ENCODE measurements around the gene PKP4. TPM values are rescaled to one million over a fixed set of nuclear protein-coding genes. Genes with fewer than 3 reads are reported as not detected.

The PKP4 gene
- total and polyA plus RNA-seq, 2 experiments from 2014 or later = 35.7 to 92.3 TPM

DNA sequence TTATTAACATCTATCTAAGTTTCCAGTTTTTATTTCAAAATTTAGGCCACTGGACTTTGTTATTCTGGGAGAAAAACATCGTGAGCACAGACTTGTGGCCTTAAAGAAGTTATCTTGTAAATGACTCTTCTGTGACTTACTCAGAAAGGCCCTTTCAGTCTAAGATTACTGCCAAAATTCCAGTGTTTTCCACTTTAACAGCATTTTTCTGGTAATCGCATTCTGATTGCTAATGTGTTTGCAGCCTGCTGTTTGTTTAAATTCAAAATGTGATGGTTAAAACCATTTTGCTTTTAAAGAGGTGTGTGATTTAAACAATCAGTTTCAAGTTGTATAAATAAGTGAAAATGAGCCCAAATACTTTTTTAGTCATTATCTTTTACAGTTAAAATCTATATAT is 201.6 kb downstream of the PKP4 start:
- H3K79me2 ChIP-seq (replicated peaks; ENCODE audit: insufficient read depth) = no peaks in the 10 kb centered on the region
- H3K9me3 Mint-ChIP-seq = no peaks in the 10 kb centered on the region
- no peak for TF ChIP-seq NANOG (IDR thresholded peaks at IDR 0.05; ENCODE audit: borderline replicate concordance)
- no peak for TF ChIP-seq ZNF331 (CRISPR knock-in tag; IDR thresholded peaks at IDR 0.05; ENCODE audit: low read depth)
- no peak overlapping the region for H3K4me2 ChIP-seq
- H2AFZ ChIP-seq = no peak overlapping the region
- H3K4me3 Mint-ChIP-seq = no peak overlapping the region
- H3K4me1 Mint-ChIP-seq = no peaks in the 10 kb centered on the region
- DNase-seq (ENCODE audit: low spot score) = no peak
- no peak for ATAC-seq
- H3K36me3 ChIP-seq (ENCODE audit: insufficient read depth) = no peaks in the 10 kb centered on the region
- no peaks in the 10 kb centered on the region for H3K4me1 ChIP-seq (ENCODE audit: insufficient read depth)
- no peaks in the 10 kb centered on the region for H3F3A ChIP-seq (replicated peaks; ENCODE audit: low read depth)
- H3K4me3 ChIP-seq = no peak overlapping the region
- H3K9me2 ChIP-seq (ENCODE audit: insufficient read depth) = no peaks in the 10 kb centered on the region
- H3K27ac ChIP-seq (ENCODE audit: low read depth) = no peak overlapping the region
- no peaks in the 10 kb centered on the region for H3K27me3 ChIP-seq (ENCODE audit: insufficient read depth)
- no peak overlapping the region for H3K27ac Mint-ChIP-seq
- H3K36me3 Mint-ChIP-seq (ENCODE audit: low read depth) = peaks cover 21% of the 10 kb centered on the region
- H4K20me1 ChIP-seq (replicated peaks; ENCODE audit: insufficient read depth) = 0 out of 2 replicates have a peak, but pooled peaks cover 2% of the 10 kb centered on the region
- H3K27me3 Mint-ChIP-seq (ENCODE audit: insufficient read depth, low read depth, poor library complexity) = peaks cover 1% of the 10 kb centered on the region

DNA sequence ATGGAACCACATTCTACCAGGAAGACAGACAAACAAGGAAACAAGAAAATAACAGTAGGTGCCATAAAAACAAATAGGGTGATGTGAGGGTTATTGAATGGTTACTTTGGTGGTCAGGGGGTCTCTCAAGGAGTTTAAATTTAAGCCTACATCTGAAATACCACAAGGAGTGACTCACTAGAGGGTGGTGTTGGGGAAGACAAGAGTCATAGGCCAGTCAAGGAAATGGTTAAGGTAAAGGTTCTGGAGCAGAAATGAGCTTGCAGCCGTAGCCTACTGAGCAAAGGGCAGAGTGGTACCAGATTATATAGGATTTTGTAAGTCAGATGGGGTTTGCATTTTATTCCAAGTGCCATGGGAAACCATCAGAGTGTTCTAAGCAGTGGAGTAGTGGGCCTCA is 202.7 kb downstream of the PKP4 start:
- no peak overlapping the region for H3K4me3 Mint-ChIP-seq
- Histone ChIP-seq H3K4me3 (no peak overlapping the region), H3K36me3 (ENCODE audit: insufficient read depth) (no peaks in the 10 kb centered on the region), H4K20me1 (replicated peaks; ENCODE audit: insufficient read depth) (0 out of 2 replicates have a peak, but pooled peaks cover 2% of the 10 kb centered on the region), H3K27me3 (ENCODE audit: insufficient read depth) (no peaks in the 10 kb centered on the region), H2AFZ (no peak overlapping the region), H3K4me1 (ENCODE audit: insufficient read depth) (no peaks in the 10 kb centered on the region), H3F3A (replicated peaks; ENCODE audit: low read depth) (no peaks in the 10 kb centered on the region), H3K27ac (ENCODE audit: low read depth) (no peak overlapping the region), H3K9me2 (ENCODE audit: insufficient read depth) (no peaks in the 10 kb centered on the region), H3K79me2 (replicated peaks; ENCODE audit: insufficient read depth) (no peaks in the 10 kb centered on the region), H3K4me2 (no peak overlapping the region)
- H3K27me3 Mint-ChIP-seq (ENCODE audit: insufficient read depth, low read depth, poor library complexity) = peaks cover 1% of the 10 kb centered on the region
- no peak for ATAC-seq
- H3K9me3 Mint-ChIP-seq = no peaks in the 10 kb centered on the region
- DNase-seq (ENCODE audit: low spot score) = no peak
- peaks cover 21% of the 10 kb centered on the region for H3K36me3 Mint-ChIP-seq (ENCODE audit: low read depth)
- H3K27ac Mint-ChIP-seq = no peak overlapping the region
- no peaks in the 10 kb centered on the region for H3K4me1 Mint-ChIP-seq
- TF ChIP-seq STAT1 (IDR thresholded peaks at IDR 0.05; ENCODE audit: unreplicated experiment) (no peak), NANOG (IDR thresholded peaks at IDR 0.05; ENCODE audit: borderline replicate concordance) (no peak), POLR2AphosphoS5 (IDR thresholded peaks at IDR 0.05; ENCODE audit: low read depth) (no peak), EZH2phosphoT487 (IDR thresholded peaks at IDR 0.05; ENCODE audit: unreplicated experiment) (no peak), CREB1 (CRISPR knock-in tag; IDR thresholded peaks at IDR 0.05; ENCODE audit: low read depth) (no peak), JUNB (IDR thresholded peaks at IDR 0.05; ENCODE audit: unreplicated experiment) (no peak), ZNF114 (CRISPR knock-in tag; IDR thresholded peaks at IDR 0.05) (no peak), EZH2 (IDR thresholded peaks at IDR 0.05; ENCODE audit: low read depth, unreplicated experiment) (no peak)
- TF ChIP-seq, protein P1, sequence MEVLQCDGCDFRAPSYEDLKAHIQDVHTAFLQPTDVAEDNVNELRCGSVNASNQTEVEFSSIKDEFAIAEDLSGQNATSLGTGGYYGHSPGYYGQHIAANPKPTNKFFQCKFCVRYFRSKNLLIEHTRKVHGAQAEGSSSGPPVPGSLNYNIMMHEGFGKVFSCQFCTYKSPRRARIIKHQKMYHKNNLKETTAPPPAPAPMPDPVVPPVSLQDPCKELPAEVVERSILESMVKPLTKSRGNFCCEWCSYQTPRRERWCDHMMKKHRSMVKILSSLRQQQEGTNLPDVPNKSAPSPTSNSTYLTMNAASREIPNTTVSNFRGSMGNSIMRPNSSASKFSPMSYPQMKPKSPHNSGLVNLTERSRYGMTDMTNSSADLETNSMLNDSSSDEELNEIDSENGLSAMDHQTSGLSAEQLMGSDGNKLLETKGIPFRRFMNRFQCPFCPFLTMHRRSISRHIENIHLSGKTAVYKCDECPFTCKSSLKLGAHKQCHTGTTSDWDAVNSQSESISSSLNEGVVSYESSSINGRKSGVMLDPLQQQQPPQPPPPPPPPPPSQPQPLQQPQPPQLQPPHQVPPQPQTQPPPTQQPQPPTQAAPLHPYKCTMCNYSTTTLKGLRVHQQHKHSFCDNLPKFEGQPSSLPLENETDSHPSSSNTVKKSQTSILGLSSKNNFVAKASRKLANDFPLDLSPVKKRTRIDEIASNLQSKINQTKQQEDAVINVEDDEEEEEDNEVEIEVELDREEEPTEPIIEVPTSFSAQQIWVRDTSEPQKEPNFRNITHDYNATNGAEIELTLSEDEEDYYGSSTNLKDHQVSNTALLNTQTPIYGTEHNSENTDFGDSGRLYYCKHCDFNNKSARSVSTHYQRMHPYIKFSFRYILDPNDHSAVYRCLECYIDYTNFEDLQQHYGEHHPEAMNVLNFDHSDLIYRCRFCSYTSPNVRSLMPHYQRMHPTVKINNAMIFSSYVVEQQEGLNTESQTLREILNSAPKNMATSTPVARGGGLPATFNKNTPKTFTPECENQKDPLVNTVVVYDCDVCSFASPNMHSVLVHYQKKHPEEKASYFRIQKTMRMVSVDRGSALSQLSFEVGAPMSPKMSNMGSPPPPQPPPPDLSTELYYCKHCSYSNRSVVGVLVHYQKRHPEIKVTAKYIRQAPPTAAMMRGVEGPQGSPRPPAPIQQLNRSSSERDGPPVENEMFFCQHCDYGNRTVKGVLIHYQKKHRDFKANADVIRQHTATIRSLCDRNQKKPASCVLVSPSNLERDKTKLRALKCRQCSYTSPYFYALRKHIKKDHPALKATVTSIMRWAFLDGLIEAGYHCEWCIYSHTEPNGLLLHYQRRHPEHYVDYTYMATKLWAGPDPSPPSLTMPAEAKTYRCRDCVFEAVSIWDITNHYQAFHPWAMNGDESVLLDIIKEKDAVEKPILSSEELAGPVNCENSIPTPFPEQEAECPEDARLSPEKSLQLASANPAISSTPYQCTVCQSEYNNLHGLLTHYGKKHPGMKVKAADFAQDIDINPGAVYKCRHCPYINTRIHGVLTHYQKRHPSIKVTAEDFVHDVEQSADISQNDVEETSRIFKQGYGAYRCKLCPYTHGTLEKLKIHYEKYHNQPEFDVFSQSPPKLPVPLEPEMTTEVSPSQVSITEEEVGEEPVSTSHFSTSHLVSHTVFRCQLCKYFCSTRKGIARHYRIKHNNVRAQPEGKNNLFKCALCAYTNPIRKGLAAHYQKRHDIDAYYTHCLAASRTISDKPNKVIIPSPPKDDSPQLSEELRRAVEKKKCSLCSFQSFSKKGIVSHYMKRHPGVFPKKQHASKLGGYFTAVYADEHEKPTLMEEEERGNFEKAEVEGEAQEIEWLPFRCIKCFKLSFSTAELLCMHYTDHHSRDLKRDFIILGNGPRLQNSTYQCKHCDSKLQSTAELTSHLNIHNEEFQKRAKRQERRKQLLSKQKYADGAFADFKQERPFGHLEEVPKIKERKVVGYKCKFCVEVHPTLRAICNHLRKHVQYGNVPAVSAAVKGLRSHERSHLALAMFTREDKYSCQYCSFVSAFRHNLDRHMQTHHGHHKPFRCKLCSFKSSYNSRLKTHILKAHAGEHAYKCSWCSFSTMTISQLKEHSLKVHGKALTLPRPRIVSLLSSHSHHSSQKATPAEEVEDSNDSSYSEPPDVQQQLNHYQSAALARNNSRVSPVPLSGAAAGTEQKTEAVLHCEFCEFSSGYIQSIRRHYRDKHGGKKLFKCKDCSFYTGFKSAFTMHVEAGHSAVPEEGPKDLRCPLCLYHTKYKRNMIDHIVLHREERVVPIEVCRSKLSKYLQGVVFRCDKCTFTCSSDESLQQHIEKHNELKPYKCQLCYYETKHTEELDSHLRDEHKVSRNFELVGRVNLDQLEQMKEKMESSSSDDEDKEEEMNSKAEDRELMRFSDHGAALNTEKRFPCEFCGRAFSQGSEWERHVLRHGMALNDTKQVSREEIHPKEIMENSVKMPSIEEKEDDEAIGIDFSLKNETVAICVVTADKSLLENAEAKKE (CRISPR knock-in tag; IDR thresholded peaks at IDR 0.05) = no peak
- TF ChIP-seq, protein P2, sequence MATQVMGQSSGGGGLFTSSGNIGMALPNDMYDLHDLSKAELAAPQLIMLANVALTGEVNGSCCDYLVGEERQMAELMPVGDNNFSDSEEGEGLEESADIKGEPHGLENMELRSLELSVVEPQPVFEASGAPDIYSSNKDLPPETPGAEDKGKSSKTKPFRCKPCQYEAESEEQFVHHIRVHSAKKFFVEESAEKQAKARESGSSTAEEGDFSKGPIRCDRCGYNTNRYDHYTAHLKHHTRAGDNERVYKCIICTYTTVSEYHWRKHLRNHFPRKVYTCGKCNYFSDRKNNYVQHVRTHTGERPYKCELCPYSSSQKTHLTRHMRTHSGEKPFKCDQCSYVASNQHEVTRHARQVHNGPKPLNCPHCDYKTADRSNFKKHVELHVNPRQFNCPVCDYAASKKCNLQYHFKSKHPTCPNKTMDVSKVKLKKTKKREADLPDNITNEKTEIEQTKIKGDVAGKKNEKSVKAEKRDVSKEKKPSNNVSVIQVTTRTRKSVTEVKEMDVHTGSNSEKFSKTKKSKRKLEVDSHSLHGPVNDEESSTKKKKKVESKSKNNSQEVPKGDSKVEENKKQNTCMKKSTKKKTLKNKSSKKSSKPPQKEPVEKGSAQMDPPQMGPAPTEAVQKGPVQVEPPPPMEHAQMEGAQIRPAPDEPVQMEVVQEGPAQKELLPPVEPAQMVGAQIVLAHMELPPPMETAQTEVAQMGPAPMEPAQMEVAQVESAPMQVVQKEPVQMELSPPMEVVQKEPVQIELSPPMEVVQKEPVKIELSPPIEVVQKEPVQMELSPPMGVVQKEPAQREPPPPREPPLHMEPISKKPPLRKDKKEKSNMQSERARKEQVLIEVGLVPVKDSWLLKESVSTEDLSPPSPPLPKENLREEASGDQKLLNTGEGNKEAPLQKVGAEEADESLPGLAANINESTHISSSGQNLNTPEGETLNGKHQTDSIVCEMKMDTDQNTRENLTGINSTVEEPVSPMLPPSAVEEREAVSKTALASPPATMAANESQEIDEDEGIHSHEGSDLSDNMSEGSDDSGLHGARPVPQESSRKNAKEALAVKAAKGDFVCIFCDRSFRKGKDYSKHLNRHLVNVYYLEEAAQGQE (IDR thresholded peaks at IDR 0.05; ENCODE audit: unreplicated experiment) = no peak
- TF ChIP-seq, protein P3, sequence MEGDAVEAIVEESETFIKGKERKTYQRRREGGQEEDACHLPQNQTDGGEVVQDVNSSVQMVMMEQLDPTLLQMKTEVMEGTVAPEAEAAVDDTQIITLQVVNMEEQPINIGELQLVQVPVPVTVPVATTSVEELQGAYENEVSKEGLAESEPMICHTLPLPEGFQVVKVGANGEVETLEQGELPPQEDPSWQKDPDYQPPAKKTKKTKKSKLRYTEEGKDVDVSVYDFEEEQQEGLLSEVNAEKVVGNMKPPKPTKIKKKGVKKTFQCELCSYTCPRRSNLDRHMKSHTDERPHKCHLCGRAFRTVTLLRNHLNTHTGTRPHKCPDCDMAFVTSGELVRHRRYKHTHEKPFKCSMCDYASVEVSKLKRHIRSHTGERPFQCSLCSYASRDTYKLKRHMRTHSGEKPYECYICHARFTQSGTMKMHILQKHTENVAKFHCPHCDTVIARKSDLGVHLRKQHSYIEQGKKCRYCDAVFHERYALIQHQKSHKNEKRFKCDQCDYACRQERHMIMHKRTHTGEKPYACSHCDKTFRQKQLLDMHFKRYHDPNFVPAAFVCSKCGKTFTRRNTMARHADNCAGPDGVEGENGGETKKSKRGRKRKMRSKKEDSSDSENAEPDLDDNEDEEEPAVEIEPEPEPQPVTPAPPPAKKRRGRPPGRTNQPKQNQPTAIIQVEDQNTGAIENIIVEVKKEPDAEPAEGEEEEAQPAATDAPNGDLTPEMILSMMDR (conservative IDR thresholded peaks at IDR 0.05; ENCODE audit: low read depth in 2 of 2) = no peak
